SJCRH30 (cell line): ENCODE data around the gene RPS16. TPM values are rescaled to one million over a fixed set of nuclear protein-coding genes. Genes with fewer than 3 reads are reported as not detected.
A peak's percentile ranks its signal among the peaks of the same experiment; 100 is the strongest.
"Not testable (repeated sequence)": the region's sequence is repeated elsewhere in the genome, so short reads cannot be mapped to it uniquely, and the experiment has no call there.

Source experiments
- DNase-seq, 2 experiments: peaks; one replicate each; pipeline ENCODE4 v3.0.0-alpha.2; 2015 to 2020
- H3K27ac ChIP-seq: fragments of 250-450 bp; sonication (Bioruptor Pico); 2 replicates; pipeline ENCODE4 v1.5.1; 2020; ENCODE audit warnings: mild to moderate bottlenecking, moderate library complexity
- H3K27me3 ChIP-seq: fragments of 250-450 bp; sonication (Bioruptor Pico); 2 replicates; pipeline ENCODE4 v1.5.1; 2020; ENCODE audit warnings: mild to moderate bottlenecking, moderate library complexity
- H3K36me3 ChIP-seq: fragments of 250-450 bp; sonication (Bioruptor Pico); 2 replicates; pipeline ENCODE4 v1.5.1; 2020; ENCODE audit warnings: mild to moderate bottlenecking, moderate library complexity
- H3K4me1 ChIP-seq: fragments of 250-450 bp; sonication (Bioruptor Pico); 2 replicates; pipeline ENCODE4 v1.5.1; 2020; ENCODE audit warnings: mild to moderate bottlenecking, moderate library complexity
- H3K4me3 ChIP-seq: fragments of 250-450 bp; sonication (Bioruptor Pico); 2 replicates; pipeline ENCODE4 v1.5.1; 2020; ENCODE audit warnings: mild to moderate bottlenecking, moderate library complexity
- H3K9me3 ChIP-seq: fragments of 250-450 bp; sonication (Bioruptor Pico); replicated peaks from 2 replicates; pipeline ENCODE4 v1.5.1; 2020; ENCODE audit warnings: mild to moderate bottlenecking, moderate library complexity
- total RNA-seq: library from RNA; depleted of rRNA; stranded (reverse); fragments of >200 nt; shearing (Covaris generic); gene quantifications from 2 replicates; pipeline ENCODE4 v1.2.3, GENCODE V29; 2014; rRNA removed

RPS16 gene
- total RNA-seq, result 1,718 and 1,766 TPM in 2 replicates

DNA sequence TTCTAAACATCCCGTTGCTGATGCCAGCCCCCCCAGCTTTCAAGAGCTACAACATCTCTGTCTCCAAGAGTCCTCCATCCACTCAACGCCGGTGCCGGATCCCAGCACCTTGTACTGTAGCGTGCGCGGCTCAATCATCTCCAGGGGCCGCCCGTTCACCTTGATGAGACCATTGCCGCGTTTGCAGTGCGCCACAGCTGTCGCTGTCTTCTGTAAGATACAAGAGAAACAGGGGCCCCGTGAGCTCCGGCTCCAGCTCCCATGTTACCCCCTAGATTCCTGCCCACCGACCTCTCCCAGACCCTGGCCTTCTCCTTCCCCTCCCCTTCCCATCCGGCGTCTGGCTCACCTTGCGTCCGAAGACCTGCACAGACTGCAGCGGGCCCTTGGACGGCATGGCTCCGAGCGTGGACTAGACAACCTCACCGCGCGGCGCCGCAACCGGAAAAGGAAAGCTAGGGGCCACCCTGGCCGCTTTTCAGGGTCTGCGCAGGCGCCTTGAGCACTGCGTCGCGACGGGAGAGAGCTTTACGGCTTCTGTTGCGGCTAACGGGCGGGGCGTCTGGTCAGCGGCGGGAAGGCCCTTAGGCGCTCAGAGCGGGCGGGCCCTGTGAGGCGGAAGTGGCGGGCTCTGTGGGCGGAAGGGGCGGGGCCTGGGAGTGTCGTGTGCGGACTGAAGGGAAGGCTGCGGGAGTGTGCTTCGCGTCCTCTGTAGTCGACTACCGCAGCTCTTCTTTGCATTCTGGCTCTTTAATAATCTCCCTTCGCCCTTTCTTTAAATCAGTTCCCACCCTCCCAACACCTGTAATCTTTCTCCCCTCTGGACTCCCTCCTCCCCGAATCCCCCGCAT, at the start of gene RPS16:
RPS16 (minus strand) TSS at position 451 of the 851 bp plus-strand sequence; CDS start at position 397, 54 bp downstream.
- Histone ChIP-seq H3K27me3 (no peaks in the 10 kb centered on the region), H3K36me3 (peaks cover 39% of the 10 kb centered on the region), H3K4me3 (peak within 1 kb of the TSS; percentile 85), H3K9me3 (no peaks in the 10 kb centered on the region), H3K27ac (peak within 1 kb of the TSS; percentile 85), H3K4me1 (no peaks in the 10 kb centered on the region)
- DNase-seq, result peak; percentile 100

DNA sequence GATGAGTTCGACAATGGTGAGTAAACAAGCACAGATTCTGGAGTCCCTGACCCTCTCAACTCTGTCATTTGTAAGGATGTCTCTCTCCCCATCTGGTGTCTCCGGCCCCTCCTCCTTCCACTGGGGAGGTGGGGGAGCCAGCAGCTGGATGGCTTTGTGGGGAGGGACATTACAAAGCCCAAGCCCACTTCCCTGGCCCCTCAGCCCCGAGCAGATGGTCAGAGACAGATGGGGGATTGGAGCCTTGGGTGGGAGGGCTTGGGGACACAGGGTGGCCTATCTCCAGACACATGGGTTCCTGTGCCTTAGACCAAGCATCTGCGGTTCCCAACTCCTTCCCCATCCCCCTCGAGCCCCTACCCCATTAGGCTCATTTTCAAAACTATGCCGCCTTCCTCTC, 47.4 kb upstream of the RPS16 start:
- Histone ChIP-seq H3K27me3 (no peaks in the 10 kb centered on the region), H3K4me1 (no peaks in the 10 kb centered on the region), H3K27ac (no peak overlapping the region), H3K9me3 (no peaks in the 10 kb centered on the region), H3K4me3 (no peak overlapping the region), H3K36me3 (peaks cover 36% of the 10 kb centered on the region)
- DNase-seq, result no peak

DNA sequence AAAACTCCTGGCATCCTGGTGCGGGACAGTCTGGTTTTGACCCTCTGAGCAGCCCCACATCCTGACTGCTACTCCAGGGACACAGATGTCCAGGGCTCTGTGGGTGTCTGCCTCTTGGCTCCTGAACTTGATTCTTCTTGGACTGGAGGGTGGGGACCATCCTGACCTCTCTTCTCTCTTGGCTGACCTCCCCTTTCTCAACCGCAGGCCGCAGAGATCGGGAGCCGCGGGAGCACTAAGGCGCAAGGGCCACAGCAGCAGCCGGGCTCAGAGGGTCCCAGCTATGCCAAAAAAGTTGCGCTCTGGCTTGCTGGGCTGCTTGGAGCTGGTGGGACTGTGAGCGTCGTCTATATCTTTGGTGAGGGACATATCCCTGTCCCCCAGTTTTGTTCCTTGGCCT, 45.9 kb upstream of the RPS16 start:
- no peaks in the 10 kb centered on the region for H3K27me3 ChIP-seq
- peak overlapping the region; percentile 93 for H3K4me3 ChIP-seq
- no peaks in the 10 kb centered on the region for H3K9me3 ChIP-seq
- H3K27ac ChIP-seq, result no peak overlapping the region; the same call in 1 of the 2 replicates
- no peaks in the 10 kb centered on the region for H3K4me1 ChIP-seq
- peaks cover 21% of the 10 kb centered on the region for H3K36me3 ChIP-seq
- DNase-seq, result no peak

DNA sequence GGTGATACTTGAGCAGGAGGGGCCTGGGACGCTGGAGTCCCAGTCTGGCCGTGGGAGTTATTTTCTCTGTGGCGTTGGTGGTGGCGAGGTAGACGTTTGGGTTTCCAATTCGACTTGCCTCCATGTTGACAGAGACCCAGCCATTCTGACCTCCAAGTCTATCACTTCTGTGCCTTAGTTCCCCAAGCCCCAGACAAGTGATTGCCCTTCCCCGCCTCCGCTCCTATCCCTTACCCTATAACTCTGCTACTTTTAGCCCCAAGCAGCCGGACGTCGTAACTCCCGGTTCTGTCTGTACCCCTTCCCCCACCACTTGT, 45.4 kb upstream of the RPS16 start:
- peaks cover 16% of the 10 kb centered on the region; the same call in 1 of the 2 replicates for H3K36me3 ChIP-seq
- no peaks in the 10 kb centered on the region for H3K4me1 ChIP-seq
- no peaks in the 10 kb centered on the region for H3K9me3 ChIP-seq
- H3K4me3 ChIP-seq, result peak overlapping the region; percentile 93
- peak overlapping the region; percentile 73 for H3K27ac ChIP-seq
- no peaks in the 10 kb centered on the region for H3K27me3 ChIP-seq
- no peak for DNase-seq

DNA sequence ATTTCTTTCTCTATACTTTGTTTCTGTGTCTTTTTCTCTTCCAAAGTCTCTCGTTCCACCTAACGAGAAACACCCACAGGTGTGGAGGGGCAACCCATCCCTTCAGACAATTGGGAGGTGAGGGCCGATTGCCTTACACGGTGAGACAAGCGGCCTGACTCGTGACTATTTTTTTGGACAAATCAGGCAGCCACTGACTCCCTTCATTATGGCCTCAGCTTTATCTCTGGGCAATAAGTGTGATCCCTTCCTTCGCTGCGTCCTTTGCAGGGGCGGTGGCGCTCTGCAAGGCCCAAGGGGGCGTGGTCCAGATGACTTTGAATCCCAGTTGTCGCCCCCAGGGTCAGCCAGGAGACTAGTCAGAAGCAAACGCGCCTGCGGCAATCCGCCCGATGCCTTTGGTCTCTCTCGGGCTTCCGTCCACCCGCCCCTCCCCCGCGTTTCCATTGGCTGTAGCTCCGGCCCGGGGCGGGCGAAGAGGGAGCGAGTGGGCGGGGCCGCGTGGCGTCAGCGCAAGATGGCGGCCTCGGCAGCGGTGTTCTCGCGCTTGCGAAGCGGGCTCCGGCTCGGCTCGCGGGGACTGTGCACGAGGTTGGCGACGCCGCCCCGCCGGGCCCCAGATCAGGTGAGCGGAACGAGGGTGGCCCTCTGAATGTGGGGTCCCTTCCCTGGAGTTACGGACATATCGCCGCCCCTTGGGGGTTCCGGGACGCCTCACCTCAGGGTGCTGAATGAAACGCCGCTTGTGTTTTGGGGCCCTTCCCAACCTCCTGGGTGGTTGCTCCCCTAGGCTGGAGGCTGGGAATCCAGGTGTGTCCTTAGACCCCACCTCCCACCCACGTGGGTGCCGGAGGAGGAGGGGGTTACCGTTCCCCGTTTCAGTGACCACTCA, 44.8 kb upstream of the RPS16 start, which contains the start of gene TIMM50:
TIMM50 (plus strand) TSS at position 502 of the 892 bp plus-strand sequence; CDS start at position 518, 16 bp downstream.
- Histone ChIP-seq H3K4me3 (peak within 1 kb of the TSS; percentile 93), H3K27me3 (no peaks in the 10 kb centered on the region), H3K27ac (peak within 1 kb of the TSS; percentile 73), H3K36me3 (peaks cover 16% of the 10 kb centered on the region; the same call in 1 of the 2 replicates), H3K4me1 (no peaks in the 10 kb centered on the region), H3K9me3 (no peaks in the 10 kb centered on the region)
- DNase-seq, result peak; percentile 100

DNA sequence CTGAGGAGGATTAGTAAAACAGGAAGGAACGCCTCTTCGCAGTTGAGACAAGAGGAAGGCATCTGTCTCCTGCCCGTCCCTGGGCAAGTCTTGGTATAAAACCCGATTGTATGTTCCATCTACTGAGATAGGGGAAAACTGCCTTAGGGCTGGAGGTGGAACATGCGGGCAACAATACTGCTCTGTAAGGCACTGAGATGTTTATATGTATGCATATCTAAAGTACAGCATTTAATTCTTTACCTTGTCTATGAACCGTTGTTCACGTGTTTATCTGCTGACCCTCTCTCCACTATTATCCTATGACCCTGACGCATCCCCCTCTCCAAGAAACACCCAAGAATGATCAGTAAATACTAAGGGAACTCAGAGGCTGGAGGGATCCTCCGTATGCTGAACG, 44.2 kb upstream of the RPS16 start:
- Histone ChIP-seq H3K27me3 (no peaks in the 10 kb centered on the region), H3K4me3 (peak overlapping the region; percentile 93), H3K4me1 (no peaks in the 10 kb centered on the region), H3K27ac (peak overlapping the region; percentile 73), H3K9me3 (no peaks in the 10 kb centered on the region), H3K36me3 (peaks cover 19% of the 10 kb centered on the region; the same call in 1 of the 2 replicates)
- DNase-seq, result peak in 1 of 2 experiments; percentile 63

DNA sequence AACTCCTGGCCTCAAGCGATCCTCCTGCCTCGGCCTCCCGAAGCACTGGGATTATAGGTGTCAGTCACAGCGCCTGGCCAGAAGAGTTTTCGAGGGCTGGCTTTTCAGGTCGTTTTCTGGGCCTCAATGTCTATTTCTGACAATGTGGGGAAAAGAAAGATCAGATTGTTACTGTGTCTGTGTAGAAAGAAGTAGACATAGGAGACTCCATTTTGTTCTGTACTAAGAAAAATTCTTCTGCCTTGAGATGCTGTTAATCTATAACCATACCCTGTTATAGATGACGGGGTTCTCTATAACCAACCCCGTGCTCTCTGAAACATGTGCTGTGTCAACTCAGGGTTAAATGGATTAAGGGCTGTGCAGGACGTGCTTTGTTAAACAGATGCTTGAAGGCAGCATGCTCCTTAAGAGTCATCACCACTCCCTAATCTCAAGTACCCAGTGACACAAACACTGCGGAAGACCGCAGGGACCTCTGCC, 43.6 kb upstream of the RPS16 start:
- Histone ChIP-seq H3K4me3 (peak overlapping the region; percentile 93), H3K36me3 (peaks cover 22% of the 10 kb centered on the region), H3K27ac (peak overlapping the region; percentile 29)
- H3K4me1 ChIP-seq, H3K27me3 ChIP-seq, DNase-seq, H3K9me3 ChIP-seq: not testable (repeated sequence)

DNA sequence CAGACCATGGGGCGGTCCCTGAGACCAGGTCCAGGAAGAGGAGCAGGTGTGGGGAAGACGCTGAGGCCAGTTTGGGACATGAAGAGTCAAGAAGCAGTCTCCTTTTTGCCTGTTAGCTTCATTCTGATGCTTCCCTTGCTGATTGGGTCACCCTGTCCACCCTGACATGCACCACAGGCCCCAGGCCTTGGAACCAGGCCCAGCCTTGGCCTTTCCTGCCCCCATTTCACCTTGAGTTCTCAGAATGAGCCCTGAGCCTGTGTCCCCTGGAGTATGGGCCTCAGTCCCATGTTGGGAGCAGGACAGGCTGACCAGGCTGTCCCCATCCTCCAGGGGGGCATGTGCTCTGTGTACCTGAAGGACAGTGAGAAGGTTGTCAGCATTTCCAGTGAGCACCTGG, 40.0 kb upstream of the RPS16 start:
- H3K36me3 ChIP-seq, result peaks cover 39% of the 10 kb centered on the region
- no peak overlapping the region for H3K4me3 ChIP-seq
- H3K27ac ChIP-seq, result no peak overlapping the region

DNA sequence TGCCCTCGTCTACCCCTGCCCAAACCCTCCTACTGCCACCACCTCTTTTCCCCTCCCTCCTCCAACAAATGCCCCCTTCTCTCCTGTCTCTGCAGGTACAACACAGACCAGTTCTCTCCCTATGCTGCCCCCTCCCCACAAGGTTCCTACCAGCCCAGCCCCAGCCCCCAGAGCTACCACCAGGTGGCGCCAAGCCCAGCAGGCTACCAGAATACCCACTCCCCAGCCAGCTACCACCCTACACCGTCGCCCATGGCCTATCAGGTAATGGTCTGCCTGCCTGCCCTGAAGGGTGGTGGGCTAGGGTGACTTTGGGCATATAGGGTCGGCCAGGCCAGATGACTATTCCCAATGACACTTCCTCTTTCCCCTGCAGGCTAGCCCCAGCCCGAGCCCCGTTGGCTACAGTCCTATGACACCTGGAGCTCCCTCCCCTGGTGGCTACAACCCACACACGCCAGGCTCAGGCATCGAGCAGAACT, 38.4 kb upstream of the RPS16 start:
- no peak overlapping the region for H3K27ac ChIP-seq
- peak; percentile 76 to 78 for DNase-seq
- peaks cover 53% of the 10 kb centered on the region for H3K36me3 ChIP-seq
- no peak overlapping the region for H3K4me3 ChIP-seq
- no peaks in the 10 kb centered on the region for H3K9me3 ChIP-seq
- H3K4me1 ChIP-seq, result no peaks in the 10 kb centered on the region
- no peaks in the 10 kb centered on the region for H3K27me3 ChIP-seq

More for the DNA sequence above, 40.0 kb upstream of the RPS16 start:
- Histone ChIP-seq H3K4me1 (no peaks in the 10 kb centered on the region), H3K27me3 (no peaks in the 10 kb centered on the region), H3K9me3 (no peaks in the 10 kb centered on the region)
- DNase-seq, result no peak

DNA sequence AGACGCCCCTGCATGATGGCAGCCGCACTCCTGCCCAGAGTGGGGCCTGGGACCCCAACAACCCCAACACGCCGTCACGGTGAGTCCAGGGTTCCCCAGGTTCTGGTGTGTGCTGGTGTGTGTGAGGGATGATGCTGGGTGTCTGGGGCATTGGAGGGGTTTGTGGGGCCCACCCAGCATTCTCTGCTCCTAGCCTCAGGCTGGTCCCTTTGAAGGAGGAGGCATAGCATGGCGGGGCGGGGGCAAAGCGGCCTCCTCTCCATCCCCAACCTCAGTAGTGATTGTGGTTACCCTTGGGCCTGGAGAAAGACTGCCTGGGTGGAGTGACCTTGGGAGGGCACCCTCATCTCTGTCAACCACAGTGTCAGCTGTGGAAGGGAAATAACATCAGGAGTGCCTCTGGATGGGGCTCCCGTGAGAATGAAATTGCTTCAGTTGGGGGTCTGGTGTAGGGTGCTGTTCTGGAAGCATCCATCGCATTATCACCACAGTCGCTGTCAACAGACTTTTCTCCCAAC, 37.8 kb upstream of the RPS16 start:
- H3K4me1 ChIP-seq, result no peaks in the 10 kb centered on the region
- no peaks in the 10 kb centered on the region for H3K27me3 ChIP-seq
- no peak overlapping the region for H3K4me3 ChIP-seq
- H3K9me3 ChIP-seq, result no peaks in the 10 kb centered on the region
- DNase-seq, result no peak
- H3K36me3 ChIP-seq, result peaks cover 59% of the 10 kb centered on the region
- no peak overlapping the region for H3K27ac ChIP-seq

DNA sequence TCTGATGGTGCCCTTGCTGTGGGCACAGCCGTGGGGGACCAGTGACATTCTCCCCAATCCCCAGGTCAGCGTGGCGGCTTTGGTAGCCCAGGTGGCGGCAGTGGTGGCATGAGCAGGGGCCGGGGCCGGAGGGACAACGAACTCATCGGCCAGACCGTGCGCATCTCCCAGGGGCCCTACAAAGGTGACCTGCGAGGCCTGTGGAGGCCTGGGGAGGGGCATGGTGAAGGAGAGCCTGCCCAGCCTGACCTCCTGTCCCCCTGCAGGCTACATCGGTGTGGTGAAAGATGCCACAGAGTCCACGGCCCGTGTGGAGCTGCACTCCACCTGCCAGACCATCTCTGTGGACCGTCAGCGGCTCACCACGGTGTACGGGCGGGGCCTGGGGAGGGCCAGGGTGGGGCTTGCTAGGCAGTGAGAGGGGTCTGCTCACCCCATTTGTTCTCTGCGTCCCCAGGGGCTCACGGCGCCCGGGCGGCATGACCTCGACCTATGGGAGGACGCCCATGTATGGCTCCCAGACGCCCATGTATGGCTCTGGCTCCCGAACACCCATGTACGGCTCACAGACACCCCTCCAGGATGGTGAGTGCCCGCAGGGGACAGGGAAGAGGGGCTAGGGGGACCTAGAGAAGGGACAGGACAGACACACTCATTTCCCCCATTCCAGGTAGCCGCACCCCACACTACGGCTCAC, 37.1 kb upstream of the RPS16 start:
- H3K36me3 ChIP-seq, result peaks cover 59% of the 10 kb centered on the region

DNA sequence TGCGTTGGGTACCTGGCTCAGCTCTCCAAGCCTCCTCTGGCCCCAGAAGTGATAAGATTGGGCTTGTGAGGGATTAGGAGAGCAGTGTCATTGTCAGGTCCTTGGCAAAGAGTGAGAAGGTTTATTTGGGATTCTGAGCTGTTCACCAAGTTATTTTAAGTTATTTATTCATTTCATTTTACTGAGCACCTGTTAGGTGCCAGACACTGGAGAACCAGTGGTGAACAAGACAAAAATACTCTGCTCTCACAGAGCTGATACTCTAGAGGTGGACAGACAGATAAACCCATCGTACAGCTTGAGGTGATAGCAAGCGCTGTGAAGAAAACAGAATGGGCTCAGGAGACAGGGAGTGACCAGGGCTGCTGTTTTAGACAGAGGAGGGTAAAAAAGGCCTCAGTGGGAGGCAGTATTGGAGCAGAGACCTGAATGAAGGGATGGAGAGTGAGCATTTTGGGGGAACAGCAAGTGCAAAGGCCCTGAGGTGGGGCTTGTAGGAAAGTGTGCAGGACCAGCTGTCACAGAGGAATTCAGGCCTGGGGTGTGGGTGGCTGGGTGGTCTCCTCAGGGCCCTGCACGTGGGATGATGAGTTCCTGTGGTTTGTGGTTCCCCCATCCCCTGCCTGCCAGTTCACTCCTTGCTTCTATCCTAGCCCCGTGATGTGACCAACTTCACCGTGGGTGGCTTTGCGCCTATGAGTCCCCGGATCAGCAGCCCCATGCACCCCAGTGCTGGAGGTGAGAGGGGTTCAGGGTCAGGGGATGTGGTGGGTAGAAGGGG, 36.2 kb upstream of the RPS16 start:
- Histone ChIP-seq H3K4me3 (no peak overlapping the region), H3K4me1 (no peaks in the 10 kb centered on the region), H3K36me3 (peaks cover 65% of the 10 kb centered on the region), H3K27ac (no peak overlapping the region), H3K27me3 (no peaks in the 10 kb centered on the region), H3K9me3 (no peaks in the 10 kb centered on the region)
- DNase-seq, result peak; percentile 30 to 49

More for the DNA sequence above, 37.1 kb upstream of the RPS16 start:
- no peaks in the 10 kb centered on the region for H3K27me3 ChIP-seq
- no peaks in the 10 kb centered on the region for H3K4me1 ChIP-seq
- no peak overlapping the region for H3K27ac ChIP-seq
- no peak overlapping the region for H3K4me3 ChIP-seq
- DNase-seq, result no peak
- H3K9me3 ChIP-seq, result no peaks in the 10 kb centered on the region

DNA sequence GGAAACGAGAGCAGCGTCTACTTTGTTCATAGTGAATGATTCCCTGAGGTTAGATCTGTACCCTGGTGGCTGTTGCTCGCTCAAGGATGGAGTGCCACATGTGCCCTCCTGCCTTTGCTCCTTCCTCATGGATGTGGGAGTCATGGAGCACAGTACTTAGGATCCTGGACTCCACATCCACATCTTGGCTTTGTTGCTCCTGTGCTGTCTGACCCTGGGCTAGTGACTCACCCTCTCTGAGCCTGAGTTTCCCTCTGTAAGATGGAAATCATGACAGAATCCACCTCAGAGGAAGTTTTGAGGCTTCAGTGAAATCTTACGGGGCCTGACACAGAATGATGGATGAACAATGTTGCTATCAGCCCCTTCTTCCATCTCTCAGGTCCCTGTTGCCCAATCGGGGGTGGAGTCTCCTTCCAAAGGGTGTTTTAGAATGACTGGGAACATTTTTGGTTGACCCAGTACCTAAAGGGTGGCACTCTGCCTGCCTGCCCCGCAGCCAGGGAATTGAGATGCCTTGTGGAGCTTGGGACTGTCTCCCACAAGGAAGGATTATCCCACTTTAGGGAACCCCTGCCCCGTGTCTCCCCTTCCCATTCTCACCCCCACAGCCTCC, 35.1 kb upstream of the RPS16 start:
- no peak for DNase-seq
- no peak overlapping the region for H3K4me3 ChIP-seq
- H3K27me3 ChIP-seq, result no peaks in the 10 kb centered on the region
- no peaks in the 10 kb centered on the region for H3K9me3 ChIP-seq
- H3K4me1 ChIP-seq, result no peaks in the 10 kb centered on the region
- no peak overlapping the region for H3K27ac ChIP-seq
- peaks cover 73% of the 10 kb centered on the region for H3K36me3 ChIP-seq
